ENCODE measurements around the gene AGO1. TPM values are rescaled to one million over a fixed set of nuclear protein-coding genes. Genes with fewer than 3 reads are reported as not detected.

Gene AGO1
- total and polyA plus RNA-seq, 10 of the 15 experiments (the other 5 are each of a cell fraction or from before 2014, with no cell fraction given) = 1.8 to 24.0 (median 8.1) TPM

- Histone ChIP-seq H3K4me3 (no peak overlapping the region), H3K79me2 (ENCODE audit: control insufficient read depth, insufficient read depth, low read length) (no peaks in the 10 kb centered on the region), H2AFZ (ENCODE audit: control insufficient read depth, low read depth, low read length) (no peak overlapping the region), H3K9ac (ENCODE audit: control insufficient read depth, insufficient read depth, low read length) (no peak overlapping the region), H3K27ac (ENCODE audit: control insufficient read depth, insufficient read depth) (no peak overlapping the region), H3K27me3 (replicated peaks in 1 of 2; ENCODE audit: control insufficient read depth in 2 of 2, insufficient read depth in 2 of 2, low read length in 1 of 2) (no peaks in the 10 kb centered on the region), H3K4me1 (ENCODE audit: control insufficient read depth, insufficient read depth, low read length) (no peaks in the 10 kb centered on the region), H3K4me2 (ENCODE audit: control insufficient read depth, insufficient read depth) (no peak overlapping the region), H3K9me3 (replicated peaks; ENCODE audit: control insufficient read depth, insufficient read depth, low read length) (no peaks in the 10 kb centered on the region), H3K36me3 (ENCODE audit: control insufficient read depth in 2 of 2, insufficient read depth in 2 of 2, low read length in 1 of 2) (no peaks in the 10 kb centered on the region; a peak in 1 of 4 replicates), H4K20me1 (ENCODE audit: control insufficient read depth, insufficient read depth) (no peaks in the 10 kb centered on the region)
- FAIRE-seq (no peak), DNase-seq (ENCODE audit: low read depth, low spot score) (no peak), ATAC-seq (no peak)
- ChIA-PET POLR2A (no interaction called here), CTCF (no interaction called here), SMC1A (ENCODE audit: uncharacterized antibody, unreplicated experiment) (no interaction called here), RAD21 (ENCODE audit: unreplicated experiment) (no interaction called here)
- in situ Hi-C loops (cut with MboI) = no loop called here
- WGBS (ENCODE audit: insufficient coverage, insufficient replicate concordance, low lambda C conversion rate, missing lambda C conversion rate) = 94% methylated on average over 1 of the region's 1 CpG
- no peak for TF ChIP-seq TCF3 (IDR thresholded peaks at IDR 0.05; ENCODE audit: borderline replicate concordance, insufficient read depth, low read depth, low read length)
- no peak for TF ChIP-seq RB1 (IDR thresholded peaks at IDR 0.05; ENCODE audit: borderline replicate concordance)
- TF ChIP-seq BRCA1 (IDR thresholded peaks at IDR 0.05; ENCODE audit: low read depth, low read length) = no peak
- no peak for TF ChIP-seq HDAC2 (IDR thresholded peaks at IDR 0.05)
- BruUV-seq (replicated peaks) = no TSS peak
- intact Hi-C loops (cut with micrococcal nuclease; ENCODE audit: unreplicated experiment) = no loop called here
Measured at GRCh38 chr1:35845766-35846165, 37.2 kb upstream of the AGO1 start.

GRCh38 chr1:35847935-35848565 lies 35.0 kb upstream of the AGO1 start:
- ChIA-PET POLR2A (no interaction called here), CTCF (interaction anchor here (0.7 to 0.9 kb wide), 2 partner anchors 35 to 117 kb away, joined by 3 read pairs; partner anchors contain the start of gene AGO1), SMC1A (ENCODE audit: uncharacterized antibody, unreplicated experiment) (interaction anchor here (1.0 kb wide), 1 partner anchor 27 kb away, joined by 3 read pairs; no protein-coding TSS in a partner anchor), RAD21 (ENCODE audit: unreplicated experiment) (no interaction called here)
- WGBS (ENCODE audit: insufficient coverage, insufficient replicate concordance, low lambda C conversion rate, missing lambda C conversion rate) = 92% methylated on average over 1 of the region's 1 CpG
- H3K4me1 ChIP-seq (ENCODE audit: control insufficient read depth, insufficient read depth, low read length) = no peaks in the 10 kb centered on the region
- intact Hi-C loops (cut with micrococcal nuclease; ENCODE audit: unreplicated experiment) = no loop called here
- FAIRE-seq = no peak
- H3K36me3 ChIP-seq (ENCODE audit: control insufficient read depth in 2 of 2, insufficient read depth in 2 of 2, low read length in 1 of 2) = no peaks in the 10 kb centered on the region
- no peaks in the 10 kb centered on the region for H3K27me3 ChIP-seq (replicated peaks in 1 of 2; ENCODE audit: control insufficient read depth in 2 of 2, insufficient read depth in 2 of 2, low read length in 1 of 2)
- H3K79me2 ChIP-seq (ENCODE audit: control insufficient read depth, insufficient read depth, low read length) = no peaks in the 10 kb centered on the region
- H4K20me1 ChIP-seq (ENCODE audit: control insufficient read depth, insufficient read depth) = no peaks in the 10 kb centered on the region
- H2AFZ ChIP-seq (ENCODE audit: control insufficient read depth, low read depth, low read length) = no peak overlapping the region
- H3K9me3 ChIP-seq (replicated peaks; ENCODE audit: control insufficient read depth, insufficient read depth, low read length) = no peaks in the 10 kb centered on the region
- DNase-seq (ENCODE audit: low read depth, low spot score) = no peak
- H3K27ac ChIP-seq (ENCODE audit: control insufficient read depth, insufficient read depth) = no peak overlapping the region
- H3K4me2 ChIP-seq (ENCODE audit: control insufficient read depth, insufficient read depth) = no peak overlapping the region
- in situ Hi-C loops (cut with MboI) = no loop called here
- no TSS peak for BruUV-seq (replicated peaks)
- ATAC-seq = no peak
- no peak overlapping the region for H3K4me3 ChIP-seq
- no peak overlapping the region for H3K9ac ChIP-seq (ENCODE audit: control insufficient read depth, insufficient read depth, low read length)
- TF ChIP-seq SRF (IDR thresholded peaks at IDR 0.05; ENCODE audit: low read depth in 2 of 2, low read length in 2 of 2) = no peak
- TF ChIP-seq MYB (IDR thresholded peaks at IDR 0.05; ENCODE audit: borderline replicate concordance, low read depth, low read length) = no peak
- TF ChIP-seq EGR1 (IDR thresholded peaks at IDR 0.05; ENCODE audit: borderline replicate concordance in 1 of 2, low read depth in 2 of 2, low read length in 2 of 2) = no peak
- TF ChIP-seq RELA (IDR thresholded peaks at IDR 0.05; ENCODE audit: borderline replicate concordance, partially characterized antibody) = no peak
- TF ChIP-seq SREBF1 (IDR thresholded peaks at IDR 0.05; ENCODE audit: low read length) = no peak
- TF ChIP-seq RB1 (IDR thresholded peaks at IDR 0.05; ENCODE audit: borderline replicate concordance) = no peak
- no peak for TF ChIP-seq ZNF687 (IDR thresholded peaks at IDR 0.05)
- TF ChIP-seq E2F4 (IDR thresholded peaks at IDR 0.05; ENCODE audit: low read depth, low read length) = no peak
